ENCODE results near the gene TEAD1. TPM values are rescaled to one million over a fixed set of nuclear protein-coding genes. Genes with fewer than 3 reads are reported as not detected.

TEAD1 gene
- total and polyA plus RNA-seq, 2 donors (not counting 3 experiments of a cell fraction or from before 2014, with no cell fraction given), result 15.3 to 49.0 TPM

DNA sequence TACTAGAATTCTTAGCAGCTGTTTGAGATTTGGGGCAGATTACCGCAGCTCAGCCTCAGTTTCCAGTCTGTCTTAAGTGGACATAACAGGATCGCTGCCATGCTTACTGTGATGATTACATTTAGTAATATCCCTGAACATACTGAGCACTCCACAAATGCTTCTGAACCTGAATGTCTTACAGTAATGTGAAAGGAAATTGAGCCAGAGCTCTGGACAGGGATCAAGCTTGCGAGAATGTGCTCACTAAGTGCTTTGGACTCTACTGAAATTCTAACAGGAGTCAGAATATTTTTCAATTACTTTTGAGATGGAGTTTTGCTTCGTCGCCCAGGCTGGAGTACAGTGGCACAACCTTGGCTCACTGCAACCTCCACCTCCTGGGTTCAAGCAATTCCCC, 216.3 kb downstream of the TEAD1 start:
- peaks cover 0 to 4% of the 10 kb centered on the region in 2 experiments for H3K36me3 ChIP-seq (ENCODE audit: control insufficient read depth in 2 of 2, extremely low read depth in 1 of 2, insufficient read depth in 2 of 2, low read length in 2 of 2)

More for the DNA sequence above, 216.3 kb downstream of the TEAD1 start:
- no peaks in the 10 kb centered on the region for H3K27me3 ChIP-seq (ENCODE audit: control insufficient read depth in 2 of 2, insufficient read depth in 2 of 2, low read length in 2 of 2)
- H2AFZ ChIP-seq (ENCODE audit: low read depth, low read length), result no peak overlapping the region
- no peak overlapping the region for H3K4me2 ChIP-seq (ENCODE audit: insufficient read depth, low read length)
- ChIA-PET POLR2A (no interaction called here), CTCF (interaction anchor here (0.9 to 7.1 kb wide), 7 partner anchors 62 to 602 kb away, joined by 3 to 191 read pairs (median 14); no protein-coding TSS in a partner anchor)
- H3K9ac ChIP-seq (replicated peaks; ENCODE audit: extremely low read depth, insufficient read depth, low read length), result no peak overlapping the region
- no peaks in the 10 kb centered on the region for H3K79me2 ChIP-seq (ENCODE audit: control insufficient read depth, insufficient read depth, low read length)
- no peak overlapping the region for H3K4me3 ChIP-seq (replicated peaks in 1 of 3; ENCODE audit: insufficient read depth in 1 of 3, low read depth in 1 of 3, low read length in 3 of 3)
- FAIRE-seq (no peak), DNase-seq (ENCODE audit: low read depth, low spot score) (no peak)
- H3K9me1 ChIP-seq (replicated peaks; ENCODE audit: control insufficient read depth, extremely low read depth, insufficient read depth, low read length), result no peaks in the 10 kb centered on the region
- TF ChIP-seq, protein P1, sequence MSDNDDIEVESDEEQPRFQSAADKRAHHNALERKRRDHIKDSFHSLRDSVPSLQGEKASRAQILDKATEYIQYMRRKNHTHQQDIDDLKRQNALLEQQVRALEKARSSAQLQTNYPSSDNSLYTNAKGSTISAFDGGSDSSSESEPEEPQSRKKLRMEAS (IDR thresholded peaks at IDR 0.05; ENCODE audit: insufficient read depth, insufficient read length), result no peak
- TF ChIP-seq POLR2A (IDR thresholded peaks at IDR 0.05; ENCODE audit: low read depth, low read length) (no peak), EZH2 (IDR thresholded peaks at IDR 0.05; ENCODE audit: borderline replicate concordance, low read depth, low read length, severe bottlenecking) (no peak), MYC (IDR thresholded peaks at IDR 0.05; ENCODE audit: low read depth, low read length) (no peak)
- TF ChIP-seq, protein P2, sequence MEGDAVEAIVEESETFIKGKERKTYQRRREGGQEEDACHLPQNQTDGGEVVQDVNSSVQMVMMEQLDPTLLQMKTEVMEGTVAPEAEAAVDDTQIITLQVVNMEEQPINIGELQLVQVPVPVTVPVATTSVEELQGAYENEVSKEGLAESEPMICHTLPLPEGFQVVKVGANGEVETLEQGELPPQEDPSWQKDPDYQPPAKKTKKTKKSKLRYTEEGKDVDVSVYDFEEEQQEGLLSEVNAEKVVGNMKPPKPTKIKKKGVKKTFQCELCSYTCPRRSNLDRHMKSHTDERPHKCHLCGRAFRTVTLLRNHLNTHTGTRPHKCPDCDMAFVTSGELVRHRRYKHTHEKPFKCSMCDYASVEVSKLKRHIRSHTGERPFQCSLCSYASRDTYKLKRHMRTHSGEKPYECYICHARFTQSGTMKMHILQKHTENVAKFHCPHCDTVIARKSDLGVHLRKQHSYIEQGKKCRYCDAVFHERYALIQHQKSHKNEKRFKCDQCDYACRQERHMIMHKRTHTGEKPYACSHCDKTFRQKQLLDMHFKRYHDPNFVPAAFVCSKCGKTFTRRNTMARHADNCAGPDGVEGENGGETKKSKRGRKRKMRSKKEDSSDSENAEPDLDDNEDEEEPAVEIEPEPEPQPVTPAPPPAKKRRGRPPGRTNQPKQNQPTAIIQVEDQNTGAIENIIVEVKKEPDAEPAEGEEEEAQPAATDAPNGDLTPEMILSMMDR (IDR thresholded peaks at IDR 0.05; ENCODE audit: extremely low read depth in 1 of 2, insufficient read depth in 1 of 2, low read depth in 1 of 2, low read length in 2 of 2), result no peak
- dilution Hi-C loops (cut with MboI; ENCODE audit: extremely low pct_ligation_motif_present, low sequenced_read_pairs) (no loop called here), intact Hi-C loops (cut with micrococcal nuclease) (loop anchor here (5.0 to 10.0 kb wide), 2 partner anchors 403 to 846 kb away; no protein-coding TSS in a partner anchor)
- no peaks in the 10 kb centered on the region for H3K9me3 ChIP-seq (replicated peaks; ENCODE audit: control insufficient read depth, insufficient read depth, low read length)
- no TSS peak for BruUV-seq (replicated peaks)
- no peaks in the 10 kb centered on the region for H4K20me1 ChIP-seq (replicated peaks; ENCODE audit: control insufficient read depth, extremely low read depth, insufficient read depth, low read length)
- no peak overlapping the region for H3K27ac ChIP-seq (ENCODE audit: insufficient read depth, low read depth, low read length)
- peaks cover 9% of the 10 kb centered on the region for H3K4me1 ChIP-seq (ENCODE audit: control insufficient read depth, extremely low read depth, insufficient read depth, low read length)
